Subcutaneous adipose tissue (tissue), 4 donors: ENCODE measurements around the gene APOC1. TPM values are rescaled to one million over a fixed set of nuclear protein-coding genes. Genes with fewer than 3 reads are reported as not detected.

Experiments
- total RNA-seq, 4 donors: library from RNA; depleted of rRNA; stranded (reverse); fragments of >200 nt; gene quantifications; one replicate each; pipeline ENCODE4 v1.1.0, GENCODE V29; 2016
- TF ChIP-seq, protein P1 (sequence below): fragments of 450-650 bp; IDR thresholded peaks from one replicate; pipeline ENCODE4 v1.5.1; 2016; ENCODE audit warnings: low read depth, mild to moderate bottlenecking, control low read depth, antibody characterized with exemption, moderate library complexity

The APOC1 gene
- total RNA-seq, 4 donors from 2014 or later: 30.7 to 394 (median 88.3) TPM

DNA sequence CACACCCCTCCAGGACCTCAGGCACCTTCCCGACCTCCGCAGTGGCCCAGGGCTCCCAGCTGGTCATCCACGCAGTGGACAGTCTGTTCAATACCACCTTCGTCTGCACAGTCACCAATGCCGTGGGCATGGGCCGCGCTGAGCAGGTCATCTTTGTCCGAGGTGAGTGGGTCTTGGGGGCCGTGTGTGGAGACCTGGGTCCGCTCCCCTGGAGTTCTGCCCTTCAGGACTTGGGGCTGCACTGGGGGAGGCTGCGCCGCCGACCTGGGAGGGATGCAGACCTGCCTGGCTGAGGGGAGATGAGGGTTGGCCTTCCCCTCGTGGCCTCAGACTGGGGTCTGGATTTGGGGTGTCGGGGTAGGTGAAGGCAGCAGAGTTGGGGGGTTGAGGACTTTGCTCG lies 40.1 kb upstream of the APOC1 start:
- TF ChIP-seq, protein P1, sequence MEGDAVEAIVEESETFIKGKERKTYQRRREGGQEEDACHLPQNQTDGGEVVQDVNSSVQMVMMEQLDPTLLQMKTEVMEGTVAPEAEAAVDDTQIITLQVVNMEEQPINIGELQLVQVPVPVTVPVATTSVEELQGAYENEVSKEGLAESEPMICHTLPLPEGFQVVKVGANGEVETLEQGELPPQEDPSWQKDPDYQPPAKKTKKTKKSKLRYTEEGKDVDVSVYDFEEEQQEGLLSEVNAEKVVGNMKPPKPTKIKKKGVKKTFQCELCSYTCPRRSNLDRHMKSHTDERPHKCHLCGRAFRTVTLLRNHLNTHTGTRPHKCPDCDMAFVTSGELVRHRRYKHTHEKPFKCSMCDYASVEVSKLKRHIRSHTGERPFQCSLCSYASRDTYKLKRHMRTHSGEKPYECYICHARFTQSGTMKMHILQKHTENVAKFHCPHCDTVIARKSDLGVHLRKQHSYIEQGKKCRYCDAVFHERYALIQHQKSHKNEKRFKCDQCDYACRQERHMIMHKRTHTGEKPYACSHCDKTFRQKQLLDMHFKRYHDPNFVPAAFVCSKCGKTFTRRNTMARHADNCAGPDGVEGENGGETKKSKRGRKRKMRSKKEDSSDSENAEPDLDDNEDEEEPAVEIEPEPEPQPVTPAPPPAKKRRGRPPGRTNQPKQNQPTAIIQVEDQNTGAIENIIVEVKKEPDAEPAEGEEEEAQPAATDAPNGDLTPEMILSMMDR: no peak

DNA sequence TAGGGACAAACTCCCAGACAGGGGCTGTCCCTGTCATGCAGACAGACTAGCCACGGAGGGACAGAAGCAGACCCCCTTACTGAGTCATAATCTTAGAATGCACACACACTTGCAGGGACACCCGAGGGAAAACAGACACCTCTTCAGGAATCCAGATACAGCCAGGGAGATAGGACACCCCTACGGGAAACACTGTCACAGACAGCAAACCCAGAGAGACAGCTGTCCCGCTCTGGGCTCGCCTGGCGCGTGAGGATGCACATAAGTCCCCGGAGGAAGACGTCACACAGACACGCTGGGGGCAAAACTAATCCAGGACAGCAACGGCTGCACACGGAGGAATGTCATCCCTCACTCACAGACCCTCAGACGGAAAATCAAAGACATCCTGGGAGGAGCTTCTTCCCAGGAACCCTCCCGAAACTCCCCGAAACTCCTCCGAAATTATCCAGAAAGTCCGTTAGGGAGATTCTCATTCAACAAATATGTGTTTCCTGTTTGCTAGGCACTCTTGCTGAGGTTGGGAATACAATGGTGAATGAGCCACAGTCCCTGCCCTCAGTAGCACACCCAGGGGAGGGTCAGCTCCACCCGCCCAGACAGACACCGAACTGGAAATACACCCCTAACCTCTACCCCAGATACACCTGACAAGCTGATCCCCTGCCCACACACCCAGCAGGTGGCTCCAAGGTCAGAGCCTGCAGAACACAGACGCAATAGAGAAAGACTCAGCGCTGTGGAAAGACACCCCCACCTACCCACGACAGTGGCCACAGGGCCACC lies 38.5 kb upstream of the APOC1 start:
- TF ChIP-seq, protein P1: no peak

DNA sequence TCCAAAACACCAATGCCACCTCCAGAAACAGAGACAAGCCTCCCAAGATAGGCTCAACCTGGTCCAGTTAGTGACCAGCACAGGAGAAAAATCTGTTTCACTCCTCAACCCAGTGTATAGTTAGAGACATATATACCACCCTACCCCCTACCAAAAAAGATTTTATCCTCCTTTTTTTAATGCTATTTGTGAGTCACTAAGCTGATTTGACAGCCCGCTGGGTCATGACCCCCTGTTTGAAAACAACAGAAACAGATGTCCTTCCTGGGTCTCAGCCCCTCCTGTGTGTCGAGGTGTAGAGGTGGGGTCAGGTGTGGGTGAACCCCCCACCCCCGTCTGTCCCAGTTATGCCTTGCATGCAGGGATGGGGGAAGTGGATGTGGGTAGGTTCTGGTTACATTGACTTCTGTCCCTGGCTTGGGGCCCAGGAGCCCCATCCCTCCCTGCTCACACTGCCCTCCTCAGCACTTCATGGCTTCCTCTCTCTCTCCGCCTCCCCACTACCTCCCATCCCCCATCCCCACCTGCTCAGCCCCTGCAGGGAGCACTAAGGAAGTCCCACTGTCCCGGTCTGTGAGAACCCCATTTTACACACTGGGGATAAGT lies 37.4 kb upstream of the APOC1 start:
- TF ChIP-seq, protein P1: no peak

DNA sequence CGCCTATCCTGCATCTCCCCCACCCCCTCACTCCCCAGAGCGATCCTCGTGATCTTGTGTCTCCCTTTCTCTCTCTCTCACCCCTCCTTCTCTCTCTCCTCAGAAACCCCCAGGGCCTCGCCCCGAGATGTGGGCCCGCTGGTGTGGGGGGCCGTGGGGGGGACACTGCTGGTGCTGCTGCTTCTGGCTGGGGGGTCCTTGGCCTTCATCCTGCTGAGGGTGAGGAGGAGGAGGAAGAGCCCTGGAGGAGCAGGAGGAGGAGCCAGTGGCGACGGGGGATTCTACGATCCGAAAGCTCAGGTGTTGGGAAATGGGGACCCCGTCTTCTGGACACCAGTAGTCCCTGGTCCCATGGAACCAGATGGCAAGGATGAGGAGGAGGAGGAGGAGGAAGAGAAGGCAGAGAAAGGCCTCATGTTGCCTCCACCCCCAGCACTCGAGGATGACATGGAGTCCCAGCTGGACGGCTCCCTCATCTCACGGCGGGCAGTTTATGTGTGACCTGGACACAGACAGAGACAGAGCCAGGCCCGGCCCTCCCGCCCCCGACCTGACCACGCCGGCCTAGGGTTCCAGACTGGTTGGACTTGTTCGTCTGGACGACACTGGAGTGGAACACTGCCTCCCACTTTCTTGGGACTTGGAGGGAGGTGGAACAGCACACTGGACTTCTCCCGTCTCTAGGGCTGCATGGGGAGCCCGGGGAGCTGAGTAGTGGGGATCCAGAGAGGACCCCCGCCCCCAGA lies 36.1 kb upstream of the APOC1 start:
- TF ChIP-seq, protein P1: no peak

DNA sequence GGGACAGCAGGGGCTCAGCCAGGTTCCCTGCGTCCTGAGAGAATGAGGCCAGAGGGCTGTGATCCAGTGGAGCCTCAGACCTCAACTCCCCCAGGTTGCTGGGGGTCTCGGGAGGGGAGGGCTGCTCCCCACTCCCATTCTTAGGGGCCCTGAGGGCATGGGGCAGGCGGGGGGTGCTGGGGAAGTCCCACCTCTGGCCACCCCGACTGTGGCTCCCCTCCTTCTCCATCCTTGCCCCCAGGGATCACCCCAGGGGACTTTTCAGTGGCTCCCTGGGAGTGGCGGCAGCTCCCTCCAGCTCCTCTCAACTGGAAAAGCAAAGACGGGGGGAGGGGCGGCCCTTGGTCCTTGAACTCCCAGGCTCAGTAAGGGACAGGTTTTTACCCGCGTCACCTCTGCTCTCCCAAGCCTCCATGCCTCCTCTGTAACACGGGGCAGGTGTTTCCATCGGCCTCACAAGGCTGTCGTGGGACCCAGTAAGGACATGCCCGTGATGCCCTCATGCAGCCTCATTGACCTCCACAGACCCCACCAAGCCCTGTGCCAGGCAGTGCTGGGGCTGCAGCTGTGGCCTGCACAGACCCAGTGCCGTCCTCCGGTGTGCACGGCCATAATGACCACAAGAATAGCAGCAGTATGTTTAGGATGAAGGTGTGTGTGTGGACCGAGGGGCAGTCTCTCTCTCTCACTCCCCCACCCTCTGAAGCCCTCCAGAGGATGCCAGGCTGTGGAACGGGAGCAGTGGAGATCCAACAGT lies 34.9 kb upstream of the APOC1 start:
- TF ChIP-seq, protein P1: no peak

DNA sequence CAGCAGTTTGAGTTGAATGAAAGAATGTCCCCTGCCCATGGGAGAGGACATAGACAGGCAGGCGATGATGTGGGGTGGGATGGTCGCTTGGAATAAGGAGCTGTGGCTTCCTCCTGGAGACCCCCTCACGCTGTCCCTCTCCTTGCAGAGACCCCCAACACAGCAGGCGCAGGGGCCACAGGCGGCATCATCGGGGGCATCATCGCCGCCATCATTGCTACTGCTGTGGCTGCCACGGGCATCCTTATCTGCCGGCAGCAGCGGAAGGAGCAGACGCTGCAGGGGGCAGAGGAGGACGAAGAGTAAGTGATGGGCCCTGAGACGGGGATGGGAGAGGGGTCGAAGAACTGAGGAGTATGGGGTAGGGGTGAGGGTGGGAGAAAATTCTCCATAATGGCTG lies 32.3 kb upstream of the APOC1 start:
- TF ChIP-seq, protein P1: no peak
